ENCODE measurements around the gene ANKRD6. TPM values are rescaled to one million over a fixed set of nuclear protein-coding genes. Genes with fewer than 3 reads are reported as not detected.

The ANKRD6 gene
- total and polyA plus RNA-seq, 2 donors (not counting 3 experiments of a cell fraction or from before 2014, with no cell fraction given): 3.4 to 9.6 TPM

DNA sequence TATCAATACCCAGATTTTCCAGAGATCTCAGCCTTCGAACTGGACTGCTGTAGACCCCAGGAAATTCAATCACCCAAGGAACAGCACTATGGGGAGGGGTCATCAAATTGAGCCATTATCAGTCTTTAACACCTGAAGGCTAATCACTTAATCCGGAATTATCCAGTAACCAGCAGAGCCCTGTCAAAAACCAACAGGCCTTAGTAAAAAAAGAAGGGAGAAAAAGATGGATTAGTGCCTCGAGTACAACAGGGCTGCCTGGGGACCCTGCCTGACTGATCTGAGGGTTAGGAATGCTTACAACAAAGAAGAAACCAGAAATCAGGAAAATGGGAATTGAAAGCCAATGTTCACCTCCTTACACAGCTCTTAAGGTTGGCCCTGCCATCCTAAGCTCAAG, 28.4 kb upstream of the ANKRD6 start:
- no peak overlapping the region for H3K4me3 ChIP-seq (replicated peaks in 1 of 3; ENCODE audit: insufficient read depth in 1 of 3, low read depth in 1 of 3, low read length in 3 of 3)
- H3K9me3 ChIP-seq (replicated peaks; ENCODE audit: control insufficient read depth, insufficient read depth, low read length): no peaks in the 10 kb centered on the region
- FAIRE-seq (no peak), DNase-seq (ENCODE audit: low read depth, low spot score) (no peak)
- dilution Hi-C loops (cut with MboI; ENCODE audit: extremely low pct_ligation_motif_present, low sequenced_read_pairs) (no loop called here), intact Hi-C loops (cut with micrococcal nuclease) (no loop called here)
- H3K9ac ChIP-seq (replicated peaks; ENCODE audit: extremely low read depth, insufficient read depth, low read length): no peak overlapping the region
- no peaks in the 10 kb centered on the region for H4K20me1 ChIP-seq (replicated peaks; ENCODE audit: control insufficient read depth, extremely low read depth, insufficient read depth, low read length)
- H3K27me3 ChIP-seq (ENCODE audit: control insufficient read depth in 2 of 2, insufficient read depth in 2 of 2, low read length in 2 of 2): peaks cover 9 to 12% of the 10 kb centered on the region in 2 experiments
- ChIA-PET CTCF (interaction anchor here (1.5 kb wide), 2 partner anchors 28 to 93 kb away, joined by 3 to 4 read pairs; no protein-coding TSS in a partner anchor), POLR2A (no interaction called here)
- H3K4me1 ChIP-seq (ENCODE audit: control insufficient read depth, extremely low read depth, insufficient read depth, low read length): no peaks in the 10 kb centered on the region
- TF ChIP-seq, protein P1, sequence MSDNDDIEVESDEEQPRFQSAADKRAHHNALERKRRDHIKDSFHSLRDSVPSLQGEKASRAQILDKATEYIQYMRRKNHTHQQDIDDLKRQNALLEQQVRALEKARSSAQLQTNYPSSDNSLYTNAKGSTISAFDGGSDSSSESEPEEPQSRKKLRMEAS (IDR thresholded peaks at IDR 0.05; ENCODE audit: insufficient read depth, insufficient read length): no peak
- TF ChIP-seq POLR2AphosphoS5 (IDR thresholded peaks at IDR 0.05; ENCODE audit: insufficient read depth, low read depth, low read length): no peak
- TF ChIP-seq, protein P2, sequence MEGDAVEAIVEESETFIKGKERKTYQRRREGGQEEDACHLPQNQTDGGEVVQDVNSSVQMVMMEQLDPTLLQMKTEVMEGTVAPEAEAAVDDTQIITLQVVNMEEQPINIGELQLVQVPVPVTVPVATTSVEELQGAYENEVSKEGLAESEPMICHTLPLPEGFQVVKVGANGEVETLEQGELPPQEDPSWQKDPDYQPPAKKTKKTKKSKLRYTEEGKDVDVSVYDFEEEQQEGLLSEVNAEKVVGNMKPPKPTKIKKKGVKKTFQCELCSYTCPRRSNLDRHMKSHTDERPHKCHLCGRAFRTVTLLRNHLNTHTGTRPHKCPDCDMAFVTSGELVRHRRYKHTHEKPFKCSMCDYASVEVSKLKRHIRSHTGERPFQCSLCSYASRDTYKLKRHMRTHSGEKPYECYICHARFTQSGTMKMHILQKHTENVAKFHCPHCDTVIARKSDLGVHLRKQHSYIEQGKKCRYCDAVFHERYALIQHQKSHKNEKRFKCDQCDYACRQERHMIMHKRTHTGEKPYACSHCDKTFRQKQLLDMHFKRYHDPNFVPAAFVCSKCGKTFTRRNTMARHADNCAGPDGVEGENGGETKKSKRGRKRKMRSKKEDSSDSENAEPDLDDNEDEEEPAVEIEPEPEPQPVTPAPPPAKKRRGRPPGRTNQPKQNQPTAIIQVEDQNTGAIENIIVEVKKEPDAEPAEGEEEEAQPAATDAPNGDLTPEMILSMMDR (IDR thresholded peaks at IDR 0.05; ENCODE audit: extremely low read depth in 1 of 2, insufficient read depth in 1 of 2, low read depth in 1 of 2, low read length in 2 of 2): no peak
- no peak for TF ChIP-seq GATA2 (IDR thresholded peaks at IDR 0.05; ENCODE audit: insufficient read depth, insufficient read length, low read depth, low read length)
- TF ChIP-seq FOS (IDR thresholded peaks at IDR 0.05; ENCODE audit: borderline replicate concordance, insufficient read depth, low read length): no peak
- no peak for TF ChIP-seq JUN (IDR thresholded peaks at IDR 0.05; ENCODE audit: borderline replicate concordance, insufficient read depth, insufficient read length, low read depth)
- no peak for TF ChIP-seq EZH2 (IDR thresholded peaks at IDR 0.05; ENCODE audit: borderline replicate concordance, low read depth, low read length, severe bottlenecking)
- TF ChIP-seq POLR2A (IDR thresholded peaks at IDR 0.05; ENCODE audit: low read depth, low read length): no peak
- H3K36me3 ChIP-seq (ENCODE audit: control insufficient read depth in 2 of 2, extremely low read depth in 1 of 2, insufficient read depth in 2 of 2, low read length in 2 of 2): no peaks in the 10 kb centered on the region
- BruUV-seq (replicated peaks): no TSS peak
- no peaks in the 10 kb centered on the region for H3K79me2 ChIP-seq (ENCODE audit: control insufficient read depth, insufficient read depth, low read length)
- no peak overlapping the region for H3K4me2 ChIP-seq (ENCODE audit: insufficient read depth, low read length)
- H2AFZ ChIP-seq (ENCODE audit: low read depth, low read length): no peak overlapping the region
- no peaks in the 10 kb centered on the region for H3K9me1 ChIP-seq (replicated peaks; ENCODE audit: control insufficient read depth, extremely low read depth, insufficient read depth, low read length)
- H3K27ac ChIP-seq (ENCODE audit: insufficient read depth, low read depth, low read length): no peak overlapping the region
